HUES64 (cell line): ENCODE measurements around the gene ACACA.
"Not testable (repeated sequence)": the region's sequence is repeated elsewhere in the genome, so short reads cannot be mapped to it uniquely, and the experiment has no call there.

Experiments used
- H3K27ac ChIP-seq: 2 replicates; pipeline ENCODE4 v1.7.0; 2013; ENCODE audit warnings: low read depth, low read length, inconsistent platforms
- H3K27me3 ChIP-seq: 2 replicates; pipeline ENCODE4 v1.6.1; 2013; ENCODE audit warnings: mild to moderate bottlenecking, low read length; ENCODE audit not compliant: insufficient read depth
- H3K36me3 ChIP-seq: 2 replicates; pipeline ENCODE4 v1.6.1; 2013; ENCODE audit warnings: mild to moderate bottlenecking, low read length; ENCODE audit not compliant: insufficient read depth
- H3K4me1 ChIP-seq: 2 replicates; pipeline ENCODE4 v1.6.1; 2013; ENCODE audit warnings: mild to moderate bottlenecking, low read length, moderate library complexity; ENCODE audit not compliant: insufficient read depth
- H3K4me3 ChIP-seq: 2 replicates; pipeline ENCODE4 v1.5.1; 2013; ENCODE audit warnings: mild to moderate bottlenecking, low read length, moderate library complexity
- H3K9ac ChIP-seq: 2 replicates; pipeline ENCODE4 v1.6.1; 2013; ENCODE audit warnings: mild to moderate bottlenecking, low read depth, low read length
- H3K9me3 ChIP-seq: 2 replicates; pipeline ENCODE4 v1.6.1; 2013; ENCODE audit warnings: low read depth, low read length; ENCODE audit not compliant: insufficient read depth
- WGBS: fragments of 150-250, 120-280 bp; methylation state at CpG from one replicate; pipeline ENCODE4 v1.1.7; 2013; ENCODE audit warnings: missing lambda C conversion rate; 5-methylcytosine and 5-hydroxymethylcytosine counted together

The ACACA gene

GRCh38 chr17:37365589-37365988, 41.0 kb downstream of the ACACA start:
- H3K9ac ChIP-seq = no peak overlapping the region
- no peaks in the 10 kb centered on the region for H3K9me3 ChIP-seq
- no peaks in the 10 kb centered on the region for H3K27me3 ChIP-seq
- no peak overlapping the region for H3K4me3 ChIP-seq
- no peaks in the 10 kb centered on the region for H3K36me3 ChIP-seq
- no peak overlapping the region for H3K27ac ChIP-seq
- H3K4me1 ChIP-seq = 0 out of 2 replicates have a peak, but pooled peaks cover 2% of the 10 kb centered on the region
- WGBS = 84% methylated on average over 1 of the region's 1 CpG

- Histone ChIP-seq H3K4me1 (peaks cover 24% of the 10 kb centered on the region), H3K9me3 (no peaks in the 10 kb centered on the region), H3K27me3 (no peaks in the 10 kb centered on the region), H3K4me3 (no peak overlapping the region), H3K9ac (no peak overlapping the region), H3K27ac (no peak overlapping the region), H3K36me3 (peaks cover 6% of the 10 kb centered on the region)
- WGBS = 94% methylated on average over 4 of the region's 4 CpGs
Measured at GRCh38 chr17:37361543-37361942, 45.1 kb downstream of the ACACA start.

DNA sequence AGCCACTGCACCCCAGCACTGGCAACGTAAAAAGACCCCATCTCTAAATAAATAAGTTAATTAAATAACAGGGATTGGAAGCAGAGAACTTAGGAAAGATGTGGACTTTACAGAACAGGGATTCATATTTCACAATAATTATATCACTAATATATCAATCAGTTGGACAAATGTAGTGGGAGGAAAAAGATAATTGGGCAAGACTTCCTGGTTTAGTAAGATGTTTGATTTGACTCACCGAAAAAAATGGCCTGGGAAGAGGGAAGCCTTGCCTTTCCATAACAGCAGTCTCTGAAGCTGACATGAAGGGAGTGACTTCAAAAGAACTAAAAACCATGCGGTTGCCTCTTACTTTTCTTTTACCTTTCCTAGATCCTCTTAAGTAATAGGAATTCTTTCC, 46.0 kb downstream of the ACACA start:
- H3K9ac ChIP-seq = no peak overlapping the region
- 93% methylated on average over 1 of the region's 3 CpGs for WGBS

DNA sequence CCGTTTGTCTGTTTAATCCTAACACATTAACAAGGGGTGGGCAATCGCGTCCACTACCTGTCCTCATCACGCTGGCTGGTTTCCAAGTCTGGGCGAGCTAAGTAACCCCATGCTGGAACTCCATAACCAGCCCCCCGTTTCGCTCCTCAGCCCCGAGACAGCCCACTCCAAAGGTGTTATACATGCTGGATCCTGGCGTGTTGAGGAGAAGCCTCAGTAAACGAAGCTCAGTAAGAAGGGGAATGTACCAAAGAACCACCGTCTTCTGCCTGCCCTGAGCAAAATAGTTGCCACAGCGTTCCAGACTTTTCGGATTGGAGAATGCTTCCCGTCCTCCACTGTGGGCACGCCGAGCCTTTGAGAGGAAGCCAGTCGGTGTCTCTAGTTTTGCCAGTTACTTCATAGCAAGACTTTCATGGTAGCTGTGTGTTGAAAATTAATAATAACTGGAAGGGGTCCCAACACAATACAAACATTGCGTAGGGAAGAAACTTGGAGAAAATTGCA, 46.9 kb downstream of the ACACA start:
- Histone ChIP-seq H3K4me1 (peaks cover 25% of the 10 kb centered on the region), H3K27ac (peak overlapping the region; percentile 71; the same call in 1 of the 2 replicates), H3K9me3 (no peaks in the 10 kb centered on the region), H3K27me3 (no peaks in the 10 kb centered on the region), H3K9ac (peak overlapping the region; percentile 56), H3K4me3 (peak overlapping the region; percentile 53), H3K36me3 (peaks cover 6% of the 10 kb centered on the region)
- WGBS = 34% methylated on average over 18 of the region's 18 CpGs

More for the DNA sequence above, 46.0 kb downstream of the ACACA start:
- no peaks in the 10 kb centered on the region for H3K27me3 ChIP-seq
- H3K27ac ChIP-seq = no peak overlapping the region
- peaks cover 6% of the 10 kb centered on the region for H3K36me3 ChIP-seq
- peaks cover 25% of the 10 kb centered on the region for H3K4me1 ChIP-seq
- H3K9me3 ChIP-seq = no peaks in the 10 kb centered on the region
- H3K4me3 ChIP-seq = no peak overlapping the region

DNA sequence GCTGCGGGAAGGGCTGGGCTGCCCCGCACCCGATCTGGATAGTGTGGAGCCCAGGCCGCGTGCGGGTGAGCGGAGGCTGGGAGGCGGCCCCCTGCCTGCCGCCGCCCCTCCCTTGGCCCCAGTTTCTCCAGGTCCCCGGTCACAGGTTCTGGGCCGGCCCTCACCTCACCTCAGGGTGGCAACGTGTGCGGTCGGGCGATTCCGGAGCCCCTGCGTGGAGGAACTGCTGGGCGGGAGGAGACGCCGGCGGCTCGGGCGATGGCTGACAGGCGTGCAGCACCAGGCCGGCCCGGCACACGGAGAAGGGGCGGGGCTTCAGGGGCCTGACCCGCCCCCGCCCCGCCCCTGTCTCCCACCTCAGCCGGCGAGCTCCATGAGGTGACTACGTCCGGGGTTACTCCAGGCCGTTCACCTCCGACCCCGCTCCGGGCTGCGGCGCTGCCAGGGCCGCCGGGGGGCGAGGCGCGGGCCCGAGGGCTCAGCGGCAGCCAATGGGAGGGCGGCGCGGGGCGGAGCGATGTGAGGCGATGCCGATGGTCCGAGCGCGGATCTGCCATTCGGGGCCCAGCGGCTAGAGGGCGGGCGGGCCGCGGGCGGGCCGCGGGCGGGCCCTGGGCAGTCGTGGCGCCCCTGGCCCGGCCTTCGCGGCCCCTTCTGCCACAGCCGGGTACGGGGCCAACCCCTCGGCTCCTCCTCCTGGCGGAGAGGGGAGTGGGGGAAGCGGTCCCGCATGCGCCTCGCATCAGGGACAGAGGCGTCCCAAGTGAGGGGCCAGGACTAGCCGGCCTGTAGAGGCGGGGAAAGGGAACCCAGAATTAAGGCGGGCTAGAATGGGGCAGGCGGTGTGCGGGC, 47.6 kb downstream of the ACACA start:
- no peaks in the 10 kb centered on the region for H3K9me3 ChIP-seq
- WGBS = under 1% methylated on average over 88 of the region's 88 CpGs

GRCh38 chr17:37358098-37358829, 48.4 kb downstream of the ACACA start:
- H3K4me1 ChIP-seq = peaks cover 25% of the 10 kb centered on the region
- peaks cover 20% of the 10 kb centered on the region for H3K36me3 ChIP-seq
- H3K27me3 ChIP-seq = no peaks in the 10 kb centered on the region
- 2% methylated on average over 21 of the region's 21 CpGs for WGBS
- peak overlapping the region; percentile 89 for H3K4me3 ChIP-seq
- H3K9ac ChIP-seq = peak overlapping the region; percentile 91
- peak overlapping the region; percentile 87 for H3K27ac ChIP-seq
- no peaks in the 10 kb centered on the region for H3K9me3 ChIP-seq

More for the DNA sequence above, 47.6 kb downstream of the ACACA start:
- peaks cover 25% of the 10 kb centered on the region for H3K4me1 ChIP-seq
- peaks cover 13% of the 10 kb centered on the region for H3K36me3 ChIP-seq
- H3K27ac ChIP-seq = peak overlapping the region; percentile 87
- H3K9ac ChIP-seq = peak overlapping the region; percentile 91
- H3K27me3 ChIP-seq = no peaks in the 10 kb centered on the region
- peak overlapping the region; percentile 89 for H3K4me3 ChIP-seq

DNA sequence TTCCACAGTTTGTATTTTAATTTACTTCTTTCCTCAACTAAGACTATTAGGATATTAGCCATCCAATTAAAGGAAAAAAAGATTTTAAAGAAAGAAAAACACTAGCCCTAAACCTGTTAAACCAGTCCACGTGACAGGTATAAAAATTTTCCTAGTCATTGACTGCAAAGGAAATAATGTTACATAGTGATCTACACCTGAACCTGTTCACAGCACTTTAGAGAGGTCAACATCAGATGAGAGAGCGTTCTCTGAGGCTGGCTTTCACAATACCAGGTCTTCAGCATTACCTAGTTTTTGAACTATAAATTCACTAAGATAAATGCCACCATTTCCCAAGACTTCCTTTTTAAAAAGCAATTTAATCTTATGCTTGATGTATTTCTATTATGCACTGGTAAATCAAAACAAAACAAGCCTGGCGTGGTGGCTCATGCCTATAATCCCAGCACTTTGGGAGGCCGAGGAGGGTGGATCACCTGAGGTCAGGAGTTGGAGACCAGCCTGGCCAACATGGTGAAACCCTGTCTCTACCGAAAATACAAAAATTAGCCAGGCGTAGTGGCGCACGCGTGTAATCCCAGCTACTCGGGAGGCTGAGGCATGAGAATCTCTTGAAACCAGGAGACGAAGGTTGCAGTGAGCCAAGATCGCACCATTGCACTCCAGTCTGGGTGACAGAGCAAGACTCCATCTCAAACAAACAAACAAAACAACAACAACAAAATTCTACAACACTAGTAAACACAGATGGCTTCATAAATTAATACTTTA, 49.7 kb downstream of the ACACA start:
- peak overlapping the region; percentile 89 for H3K4me3 ChIP-seq
- peaks cover 25% of the 10 kb centered on the region for H3K4me1 ChIP-seq
- H3K9me3 ChIP-seq, H3K9ac ChIP-seq, H3K27me3 ChIP-seq, H3K27ac ChIP-seq: not testable (repeated sequence)
- H3K36me3 ChIP-seq = peaks cover 29% of the 10 kb centered on the region
- 90% methylated on average over 12 of the region's 12 CpGs for WGBS

DNA sequence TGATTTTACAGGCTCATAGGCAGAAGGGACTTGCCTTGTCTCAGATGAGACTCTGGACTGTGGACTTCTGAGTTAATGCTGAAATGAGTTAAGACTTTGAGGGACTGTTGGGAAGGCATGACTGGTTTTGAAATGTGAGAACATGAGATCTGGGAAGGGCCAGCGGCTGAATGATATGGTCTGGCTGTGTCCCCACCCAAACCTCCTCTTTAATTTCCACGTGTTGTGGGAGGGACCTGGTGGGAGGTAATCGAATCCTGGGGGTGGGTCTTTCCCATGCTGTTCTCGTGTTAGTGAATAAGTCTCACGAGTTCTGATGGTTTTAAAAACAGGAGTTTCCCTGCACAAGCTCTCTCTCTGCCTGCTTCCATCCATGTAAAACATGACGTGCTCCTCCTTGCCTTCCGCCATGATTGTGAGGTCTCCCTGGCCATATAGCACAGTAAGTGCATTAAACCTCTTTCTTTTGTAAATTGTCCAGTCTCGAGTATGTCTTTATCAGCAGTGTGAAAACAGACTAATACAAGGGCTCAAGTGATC, 59.7 kb downstream of the ACACA start:
- WGBS = 97% methylated on average over 8 of the region's 8 CpGs
- H3K27me3 ChIP-seq, H3K9me3 ChIP-seq, H3K4me3 ChIP-seq, H3K9ac ChIP-seq, H3K4me1 ChIP-seq, H3K27ac ChIP-seq: not testable (repeated sequence)
- H3K36me3 ChIP-seq = peaks cover 26% of the 10 kb centered on the region

- Histone ChIP-seq H3K27ac (no peak overlapping the region), H3K36me3 (peaks cover 30% of the 10 kb centered on the region), H3K27me3 (no peaks in the 10 kb centered on the region), H3K4me3 (no peak overlapping the region), H3K9me3 (0 out of 2 replicates have a peak, but pooled peaks cover 8% of the 10 kb centered on the region), H3K9ac (no peak overlapping the region), H3K4me1 (no peaks in the 10 kb centered on the region; the same call in 1 of the 2 replicates)
- WGBS = 100% methylated on average over 1 of the region's 4 CpGs
Measured at GRCh38 chr17:37344519-37344918, 62.1 kb downstream of the ACACA start.

GRCh38 chr17:37342589-37342988, 64.0 kb downstream of the ACACA start:
- 100% methylated on average over 2 of the region's 2 CpGs for WGBS
- 0 out of 2 replicates have a peak, but pooled peaks cover 8% of the 10 kb centered on the region for H3K9me3 ChIP-seq
- H3K4me1 ChIP-seq = no peaks in the 10 kb centered on the region; the same call in 1 of the 2 replicates
- H3K4me3 ChIP-seq = no peak overlapping the region
- H3K36me3 ChIP-seq = peaks cover 33% of the 10 kb centered on the region
- H3K9ac ChIP-seq = no peak overlapping the region
- no peaks in the 10 kb centered on the region for H3K27me3 ChIP-seq
- no peak overlapping the region for H3K27ac ChIP-seq
